ENCODE data around the gene MYO18A. TPM values are rescaled to one million over a fixed set of nuclear protein-coding genes. Genes with fewer than 3 reads are reported as not detected.
A peak's percentile ranks its signal among the peaks of the same experiment; 100 is the strongest.

Gene MYO18A
- total RNA-seq, 1 donor = 59.6 TPM

DNA sequence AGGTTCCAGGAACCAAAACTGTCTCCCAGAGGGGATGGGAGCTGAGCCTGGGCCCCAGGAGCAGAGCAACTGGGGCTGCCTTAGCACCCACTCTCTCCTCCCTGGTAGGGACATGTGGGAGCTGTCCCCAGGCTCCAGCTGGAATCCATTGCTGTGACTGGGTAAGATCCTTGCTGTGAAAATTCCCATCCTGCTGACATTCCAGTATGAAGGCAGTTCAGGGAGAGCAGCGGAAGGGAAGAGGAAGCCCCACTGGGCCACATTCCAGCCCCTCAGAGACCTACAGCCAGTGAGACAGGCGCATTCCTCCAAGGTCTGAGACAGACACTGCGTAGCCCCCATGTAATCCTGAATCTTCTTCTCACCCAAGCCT, 24.2 kb downstream of the MYO18A start:
- peak; percentile 63 for DNase-seq (ENCODE audit: low read depth)
- no peak overlapping the region for H3K4me3 ChIP-seq (ENCODE audit: low read depth, low read length)
- TF ChIP-seq, protein P1, sequence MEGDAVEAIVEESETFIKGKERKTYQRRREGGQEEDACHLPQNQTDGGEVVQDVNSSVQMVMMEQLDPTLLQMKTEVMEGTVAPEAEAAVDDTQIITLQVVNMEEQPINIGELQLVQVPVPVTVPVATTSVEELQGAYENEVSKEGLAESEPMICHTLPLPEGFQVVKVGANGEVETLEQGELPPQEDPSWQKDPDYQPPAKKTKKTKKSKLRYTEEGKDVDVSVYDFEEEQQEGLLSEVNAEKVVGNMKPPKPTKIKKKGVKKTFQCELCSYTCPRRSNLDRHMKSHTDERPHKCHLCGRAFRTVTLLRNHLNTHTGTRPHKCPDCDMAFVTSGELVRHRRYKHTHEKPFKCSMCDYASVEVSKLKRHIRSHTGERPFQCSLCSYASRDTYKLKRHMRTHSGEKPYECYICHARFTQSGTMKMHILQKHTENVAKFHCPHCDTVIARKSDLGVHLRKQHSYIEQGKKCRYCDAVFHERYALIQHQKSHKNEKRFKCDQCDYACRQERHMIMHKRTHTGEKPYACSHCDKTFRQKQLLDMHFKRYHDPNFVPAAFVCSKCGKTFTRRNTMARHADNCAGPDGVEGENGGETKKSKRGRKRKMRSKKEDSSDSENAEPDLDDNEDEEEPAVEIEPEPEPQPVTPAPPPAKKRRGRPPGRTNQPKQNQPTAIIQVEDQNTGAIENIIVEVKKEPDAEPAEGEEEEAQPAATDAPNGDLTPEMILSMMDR (IDR thresholded peaks at IDR 0.05; ENCODE audit: insufficient read depth, low read depth, low read length) = no peak

DNA sequence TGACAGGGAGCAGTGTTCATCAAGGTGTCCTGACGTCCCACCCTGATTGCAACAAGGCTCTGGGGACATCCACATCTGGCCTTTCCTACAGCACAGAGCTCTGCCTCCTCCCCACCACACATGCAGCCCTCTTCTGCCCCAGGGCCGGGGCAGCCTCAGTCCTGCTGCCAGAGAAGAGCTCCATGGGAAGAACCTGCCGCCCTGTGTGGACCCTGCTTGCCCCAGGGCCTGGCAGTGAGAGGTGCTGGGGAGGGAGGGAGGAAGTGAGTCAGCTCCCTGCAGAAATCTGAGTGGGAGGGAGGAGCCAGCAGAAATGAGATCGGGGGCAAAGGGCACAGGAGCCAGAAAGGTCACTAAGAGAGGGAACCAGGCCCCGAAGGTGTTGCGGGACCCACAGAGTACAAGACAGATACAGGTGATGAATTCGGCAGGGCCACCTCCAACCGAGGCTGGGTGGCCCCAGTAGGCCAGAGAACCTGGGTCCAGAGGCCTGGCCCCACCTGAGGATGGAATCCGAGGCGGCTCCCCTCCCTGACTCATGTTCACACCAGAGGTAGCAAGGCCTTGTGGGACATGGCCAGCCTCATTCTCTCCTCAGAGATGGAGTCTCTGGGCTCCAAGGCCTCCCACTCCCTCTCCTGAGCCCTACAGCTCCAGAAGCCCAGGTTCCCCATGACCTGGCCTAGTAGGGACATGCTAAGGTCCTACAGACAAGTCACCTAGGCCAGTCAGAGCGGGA, 24.8 kb downstream of the MYO18A start:
- H3K4me3 ChIP-seq (ENCODE audit: low read depth, low read length) = no peak overlapping the region
- TF ChIP-seq, protein P1 (IDR thresholded peaks at IDR 0.05; ENCODE audit: insufficient read depth, low read depth, low read length) = no peak
- peak; percentile 55 for DNase-seq (ENCODE audit: low read depth)

DNA sequence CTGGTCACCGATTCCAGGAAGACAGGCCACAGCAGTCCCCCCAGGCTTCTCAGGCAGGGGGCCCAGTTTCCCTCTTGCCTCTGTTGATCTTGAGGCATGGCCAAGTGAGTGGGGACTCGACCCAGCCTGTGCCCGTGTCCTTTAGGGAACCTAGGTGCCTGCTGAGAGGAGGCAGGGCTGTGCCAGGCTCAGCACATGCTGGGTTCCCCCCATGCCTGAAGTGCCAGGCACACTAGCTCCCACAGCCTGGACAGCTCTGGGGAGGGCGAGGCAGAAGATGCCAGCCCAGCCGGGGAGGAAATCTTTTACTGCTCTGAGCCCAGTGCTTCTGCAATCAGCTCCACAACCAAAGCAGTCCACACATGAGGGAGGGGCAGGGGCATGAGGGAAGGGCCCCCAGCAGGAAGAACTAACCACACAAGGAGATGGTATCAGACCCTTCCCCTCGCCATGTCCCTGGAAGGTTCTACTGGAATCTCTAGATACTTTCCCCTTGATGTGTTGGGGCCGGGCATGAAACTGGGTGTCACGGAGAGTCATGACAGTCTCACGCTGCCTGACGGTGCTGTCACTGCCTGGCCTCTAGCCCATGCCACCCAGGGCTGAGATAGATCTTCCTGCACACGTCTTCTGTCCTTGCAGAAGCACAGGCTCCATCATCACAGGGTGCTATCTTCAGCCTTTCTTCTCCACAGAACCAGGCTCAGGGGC, 25.5 kb downstream of the MYO18A start:
- DNase-seq (ENCODE audit: low read depth) = no peak
- TF ChIP-seq, protein P1 (IDR thresholded peaks at IDR 0.05; ENCODE audit: insufficient read depth, low read depth, low read length) = no peak
- H3K4me3 ChIP-seq (ENCODE audit: low read depth, low read length) = no peak overlapping the region

DNA sequence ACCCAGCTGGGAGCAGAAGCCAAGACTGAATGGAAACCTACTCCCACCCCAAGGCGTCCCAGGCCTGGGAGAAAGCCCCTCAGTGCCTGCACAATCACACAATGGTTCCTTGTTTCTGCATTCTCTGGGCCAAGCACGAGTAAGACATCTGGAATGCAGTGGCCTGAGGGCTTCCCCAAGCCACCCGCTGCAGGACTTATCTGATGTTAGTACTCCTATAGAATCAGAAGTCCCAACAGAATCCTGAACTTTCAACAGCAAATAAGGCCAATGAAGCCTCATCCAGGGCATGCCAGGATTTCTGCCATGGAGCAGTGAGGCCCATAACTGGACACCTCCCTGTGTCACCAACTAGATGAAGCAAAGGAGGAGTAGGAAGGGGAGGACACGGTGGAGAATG, 28.6 kb downstream of the MYO18A start:
- peak; percentile 57 for DNase-seq (ENCODE audit: low read depth)
- H3K4me3 ChIP-seq (ENCODE audit: low read depth, low read length) = no peak overlapping the region
- TF ChIP-seq, protein P1 (IDR thresholded peaks at IDR 0.05; ENCODE audit: insufficient read depth, low read depth, low read length) = no peak

DNA sequence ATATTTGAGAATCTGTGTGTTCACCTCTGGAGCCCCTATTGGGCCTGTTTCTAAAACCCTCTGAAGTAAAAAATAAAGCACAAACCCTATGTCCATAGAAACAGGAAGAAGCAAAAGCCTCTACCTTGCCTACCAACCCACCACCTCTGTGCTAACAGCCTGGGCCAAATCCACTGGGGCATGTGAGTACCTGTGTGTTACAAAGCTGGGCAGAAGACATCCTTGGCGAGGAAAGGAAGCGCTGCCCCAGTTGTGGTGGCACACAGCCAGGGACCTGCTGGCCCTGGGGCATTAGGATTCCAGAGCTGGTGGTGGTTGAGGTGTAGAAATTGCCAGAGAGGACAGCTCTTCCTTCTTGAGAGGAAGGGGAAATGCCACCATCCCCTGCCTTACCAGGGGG, 30.0 kb downstream of the MYO18A start:
- H3K4me3 ChIP-seq (ENCODE audit: low read depth, low read length) = no peak overlapping the region
- DNase-seq (ENCODE audit: low read depth) = no peak
- TF ChIP-seq, protein P1 (IDR thresholded peaks at IDR 0.05; ENCODE audit: insufficient read depth, low read depth, low read length) = no peak

DNA sequence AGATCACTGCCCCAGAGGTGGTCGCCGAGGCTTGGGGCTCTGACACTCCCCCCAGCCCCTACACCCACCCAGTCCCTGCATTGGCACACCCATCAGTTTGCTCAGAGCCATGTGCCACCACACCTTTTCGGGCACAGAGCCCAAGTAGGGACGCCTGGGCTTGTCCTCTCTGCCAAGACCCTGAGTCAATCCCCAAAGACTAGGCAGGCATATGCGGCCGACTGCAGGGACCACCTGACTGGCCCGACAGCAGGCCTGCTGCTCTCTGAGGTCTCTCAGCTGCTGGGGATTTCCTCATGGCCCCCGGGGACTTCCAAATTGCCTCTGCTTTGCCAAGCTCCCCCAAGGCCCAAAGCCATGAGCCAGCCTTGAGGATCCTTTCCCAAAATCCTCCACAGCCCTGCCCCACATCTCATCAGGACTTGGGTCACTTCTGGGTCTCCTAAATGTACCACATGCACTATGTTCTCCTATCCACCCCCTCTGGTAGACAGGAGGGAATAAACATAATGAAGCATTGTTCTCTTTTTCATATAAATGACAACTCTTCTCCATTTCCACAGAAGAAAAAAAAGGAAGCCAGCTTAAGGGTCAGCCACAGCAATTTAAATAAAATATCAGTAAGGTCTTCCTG, 30.6 kb downstream of the MYO18A start:
- TF ChIP-seq, protein P1 (IDR thresholded peaks at IDR 0.05; ENCODE audit: insufficient read depth, low read depth, low read length) = no peak
- DNase-seq (ENCODE audit: low read depth) = no peak
- peak overlapping the region; percentile 53 for H3K4me3 ChIP-seq (ENCODE audit: low read depth, low read length)
